LNCAP (cell line): ENCODE data around the gene HNRNPLL.

Experiments
- CTCF ChIP-seq: fragments of 450-650 bp; IDR thresholded peaks from 2 replicates; pipeline ENCODE4 v1.5.1; 2017; ENCODE audit warnings: mild to moderate bottlenecking

The HNRNPLL gene

DNA sequence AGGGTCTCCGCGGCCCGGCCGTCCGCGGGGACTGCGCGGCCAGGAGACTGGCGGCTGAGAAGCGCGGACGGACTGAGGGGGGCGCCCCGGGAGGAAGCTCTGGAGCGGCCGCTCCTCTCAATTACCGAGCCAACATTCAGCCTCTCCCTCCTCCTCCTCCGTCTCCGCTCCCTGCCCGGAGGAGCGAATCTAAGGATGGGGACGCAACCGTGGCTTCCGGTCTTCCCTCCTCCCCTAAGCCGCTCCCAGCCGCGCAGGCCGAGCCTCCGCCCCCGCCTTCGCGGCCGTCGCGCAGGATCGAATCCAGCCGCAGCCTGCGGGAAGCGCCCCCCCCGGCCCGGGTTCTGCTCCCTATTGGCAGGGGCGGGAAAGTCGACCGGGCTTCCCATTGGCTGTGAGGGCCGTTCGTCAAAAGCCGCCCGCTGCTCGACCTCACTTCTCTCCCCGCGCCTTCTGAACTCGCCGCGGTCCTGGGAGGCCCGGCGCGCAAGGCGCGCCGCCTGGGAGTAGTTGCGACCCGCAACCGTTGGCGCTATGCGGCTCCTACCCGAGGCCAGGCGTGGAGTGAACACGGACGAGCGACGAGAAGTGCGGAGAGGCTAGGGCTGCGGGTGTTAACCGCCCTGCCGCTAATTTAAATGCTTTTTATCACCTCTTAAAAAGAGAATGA is at the start of gene HNRNPLL:
Gene HNRNPLL, minus strand, starts transcription at position 197 of the 670 bp plus-strand sequence. CDS start 302 bp downstream, outside the sequence.
- TF ChIP-seq CTCF, result no peak

GRCh38 chr2:38650717-38651116 is 48.0 kb upstream of the HNRNPLL start:
- no peak for TF ChIP-seq CTCF

DNA sequence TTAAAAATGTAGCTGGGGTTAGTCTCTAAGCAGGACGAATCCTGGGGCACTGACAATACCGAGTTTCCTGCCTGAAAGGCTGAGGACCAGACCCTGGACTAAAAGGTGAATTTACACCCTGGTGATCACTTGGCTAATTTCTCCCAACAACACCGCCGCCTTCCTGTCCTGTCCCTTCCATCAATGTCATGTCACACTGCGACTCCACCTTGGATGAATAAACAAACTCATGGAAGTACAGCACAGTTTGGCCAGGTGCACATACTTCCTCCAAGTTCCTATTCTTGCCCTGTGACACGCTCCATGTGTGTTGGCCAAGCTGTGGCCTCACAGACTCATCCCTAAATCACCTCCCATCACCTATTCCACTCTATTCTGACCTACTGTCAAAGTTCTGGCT is 47.3 kb upstream of the HNRNPLL start:
- no peak for TF ChIP-seq CTCF

DNA sequence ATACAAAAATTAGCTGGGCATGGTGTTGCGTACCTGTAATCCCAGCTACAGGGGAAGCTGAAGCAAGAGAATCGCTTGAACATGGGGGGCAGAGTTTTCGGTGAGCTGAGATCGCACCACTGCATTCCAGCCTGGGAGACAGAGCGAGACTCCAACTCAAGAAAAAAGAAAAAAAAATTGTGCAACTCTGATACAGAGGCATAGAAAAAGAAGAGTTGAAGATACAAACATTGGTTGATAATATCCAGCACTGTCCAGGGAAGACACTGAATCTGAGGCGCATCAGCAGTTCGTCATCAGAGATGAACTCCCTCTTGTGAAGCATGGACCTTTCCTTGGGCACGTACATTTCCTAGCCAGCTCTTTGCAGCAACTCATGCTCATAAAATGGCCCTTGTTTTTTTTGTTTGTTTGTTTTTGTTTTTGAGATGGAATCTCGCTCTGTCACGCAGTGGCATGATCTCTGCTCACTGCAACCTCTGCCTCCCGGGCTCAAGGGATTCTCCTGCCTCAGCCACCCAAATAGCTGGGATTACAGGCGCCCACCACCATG is 46.5 kb upstream of the HNRNPLL start:
- no peak for TF ChIP-seq CTCF

DNA sequence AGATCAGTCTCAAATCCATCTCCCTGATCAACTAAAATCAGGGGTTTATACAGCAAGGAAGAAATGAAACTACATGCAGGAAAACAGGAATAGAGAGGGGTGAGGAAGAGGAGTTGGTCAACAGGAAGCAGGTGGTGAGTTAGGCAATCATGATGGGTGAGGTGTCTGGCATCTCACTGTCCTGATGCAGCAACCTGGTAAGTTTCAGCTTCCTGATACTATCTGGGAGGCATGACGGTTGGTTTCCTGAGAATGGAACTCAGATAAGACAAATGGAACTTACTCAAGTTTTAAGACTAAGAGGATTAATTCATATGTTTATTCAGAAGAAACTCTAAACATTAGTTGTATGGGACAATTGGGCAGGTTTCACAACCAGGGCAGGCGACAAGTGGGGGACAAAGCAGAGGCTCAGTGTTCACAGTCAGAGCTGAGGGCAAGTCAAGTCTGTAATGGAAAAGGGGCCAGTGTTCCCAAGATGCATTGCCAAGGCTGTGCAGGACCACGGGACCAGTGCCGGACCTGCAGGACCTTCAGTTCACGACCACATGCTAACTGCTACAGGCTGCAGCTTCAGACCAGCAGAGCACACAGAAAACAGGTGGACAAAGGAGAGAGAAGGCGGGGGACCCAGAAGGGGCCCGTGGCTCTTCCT is 45.5 kb upstream of the HNRNPLL start:
- no peak for TF ChIP-seq CTCF

GRCh38 chr2:38643021-38643671 is 40.4 kb upstream of the HNRNPLL start:
- no peak for TF ChIP-seq CTCF

- TF ChIP-seq CTCF, result no peak
These were observed 33.3 kb upstream of the HNRNPLL start for GRCh38 chr2:38636069-38636468.
